Skeletal muscle tissue (tissue), 4 donors: ENCODE results near the gene APBB1IP. TPM values are rescaled to one million over a fixed set of nuclear protein-coding genes. Genes with fewer than 3 reads are reported as not detected.
"Not testable (repeated sequence)": the region's sequence is repeated elsewhere in the genome, so short reads cannot be mapped to it uniquely, and the experiment has no call there.

Experiments
- H3K27ac ChIP-seq: one replicate; pipeline ENCODE4 v1.7.0; 2013; ENCODE audit warnings: mild to moderate bottlenecking, low read depth, low read length, inconsistent platforms
- H3K27me3 ChIP-seq, 3 donors: one replicate each; pipeline ENCODE4 v1.7.0; 2013; ENCODE audit warnings: low read length in 3 of 3; ENCODE audit not compliant: control insufficient read depth in 3 of 3, insufficient read depth in 3 of 3
- H3K36me3 ChIP-seq, 3 donors: one replicate each; pipeline ENCODE4 v1.7.0; 2013; ENCODE audit warnings: low read length in 3 of 3; ENCODE audit not compliant: control insufficient read depth in 3 of 3, insufficient read depth in 3 of 3
- H3K4me1 ChIP-seq, 3 donors: one replicate each; pipeline ENCODE4 v1.7.0; 2013; ENCODE audit warnings: low read length in 3 of 3, mild to moderate bottlenecking in 3 of 3; ENCODE audit not compliant: control insufficient read depth in 3 of 3, insufficient read depth in 3 of 3
- H3K4me3 ChIP-seq, 3 donors: one replicate each; pipeline ENCODE4 v1.7.0; 2013; ENCODE audit warnings: low read length in 3 of 3
- H3K9ac ChIP-seq, 3 donors: one replicate each; pipeline ENCODE4 v1.7.0; 2013; ENCODE audit warnings: low read length in 3 of 3, mild to moderate bottlenecking in 3 of 3, moderate library complexity in 2 of 3, low read depth in 1 of 3
- H3K9me3 ChIP-seq, 3 donors: one replicate each; pipeline ENCODE4 v1.7.0; 2013; ENCODE audit warnings: low read length in 3 of 3; ENCODE audit not compliant: control insufficient read depth in 3 of 3
- total RNA-seq: library from RNA; depleted of rRNA; stranded (reverse); fragments of >200 nt; gene quantifications from one replicate; pipeline ENCODE4 v1.2.3, GENCODE V29; 2014
- donor health status: Osteomylitis.

The APBB1IP gene
- total RNA-seq, 1 donor from 2014 or later = 4.2 TPM

GRCh38 chr10:26502986-26503385 lies 64.8 kb downstream of the APBB1IP start:
- no peaks in the 10 kb centered on the region for H3K4me1 ChIP-seq
- no peak overlapping the region for H3K4me3 ChIP-seq
- H3K27ac ChIP-seq = no peak overlapping the region
- no peak overlapping the region for H3K9ac ChIP-seq
- no peaks in the 10 kb centered on the region for H3K36me3 ChIP-seq
- no peaks in the 10 kb centered on the region for H3K27me3 ChIP-seq
- H3K9me3 ChIP-seq = peaks cover 0 to 2% (median 0%) of the 10 kb centered on the region in 3 donors

DNA sequence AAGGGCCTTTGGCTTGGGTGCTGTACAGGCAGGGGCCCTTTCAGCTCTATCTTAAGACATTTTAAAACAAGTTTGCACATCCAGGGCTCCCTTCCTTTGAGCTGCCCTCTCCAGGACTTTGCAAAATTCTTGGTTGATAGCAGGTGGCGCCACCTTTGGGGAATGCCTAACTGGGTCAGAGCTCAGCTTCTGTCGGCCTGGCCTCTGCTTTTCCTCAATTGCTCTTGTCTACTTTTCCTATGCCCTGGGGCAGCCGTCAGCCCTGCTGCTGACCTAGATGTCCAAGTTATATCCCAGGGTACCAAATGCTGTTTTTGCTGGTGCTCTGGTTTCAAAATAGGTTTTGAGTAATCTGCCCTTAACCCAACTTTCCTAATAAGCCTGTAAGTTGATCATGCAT lies 65.8 kb downstream of the APBB1IP start:
- no peak overlapping the region for H3K27ac ChIP-seq
- no peak overlapping the region for H3K4me3 ChIP-seq
- no peaks in the 10 kb centered on the region for H3K4me1 ChIP-seq
- peaks cover 0 to 2% (median 0%) of the 10 kb centered on the region in 3 donors for H3K9me3 ChIP-seq
- H3K36me3 ChIP-seq = no peaks in the 10 kb centered on the region
- H3K9ac ChIP-seq = no peak overlapping the region
- no peaks in the 10 kb centered on the region for H3K27me3 ChIP-seq

DNA sequence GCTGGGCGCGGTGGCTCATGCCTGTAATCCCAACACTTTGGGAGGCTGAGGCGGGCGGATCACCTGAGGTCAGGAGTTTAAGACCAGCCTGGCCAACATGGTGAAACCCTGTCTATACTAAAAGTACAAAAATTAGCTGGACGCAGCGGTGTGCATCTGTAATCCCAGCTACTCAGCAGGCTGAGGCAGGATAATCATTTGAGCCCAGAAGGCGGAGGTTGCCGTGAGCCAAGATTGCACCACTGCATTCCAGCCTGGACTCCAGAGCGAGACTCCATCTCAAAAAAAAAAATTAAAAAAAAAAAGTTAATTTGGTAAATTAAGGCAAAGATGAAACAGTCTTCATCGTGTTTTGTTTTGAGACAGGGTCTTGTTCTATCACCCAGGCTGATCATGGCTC lies 66.3 kb downstream of the APBB1IP start:
- not testable (repeated sequence) for H3K36me3 ChIP-seq, H3K9ac ChIP-seq

GRCh38 chr10:26505491-26505890 lies 67.3 kb downstream of the APBB1IP start:
- Histone ChIP-seq H3K4me1 (no peaks in the 10 kb centered on the region), H3K27me3 (no peaks in the 10 kb centered on the region), H3K36me3 (no peaks in the 10 kb centered on the region), H3K27ac (no peak overlapping the region), H3K9ac (no peak overlapping the region), H3K4me3 (no peak overlapping the region), H3K9me3 (peaks cover 0 to 2% (median 0%) of the 10 kb centered on the region in 3 donors)

More for the DNA sequence above, 66.3 kb downstream of the APBB1IP start:
- not testable (repeated sequence) for H3K27ac ChIP-seq, H3K27me3 ChIP-seq, H3K4me3 ChIP-seq, H3K9me3 ChIP-seq, H3K4me1 ChIP-seq

DNA sequence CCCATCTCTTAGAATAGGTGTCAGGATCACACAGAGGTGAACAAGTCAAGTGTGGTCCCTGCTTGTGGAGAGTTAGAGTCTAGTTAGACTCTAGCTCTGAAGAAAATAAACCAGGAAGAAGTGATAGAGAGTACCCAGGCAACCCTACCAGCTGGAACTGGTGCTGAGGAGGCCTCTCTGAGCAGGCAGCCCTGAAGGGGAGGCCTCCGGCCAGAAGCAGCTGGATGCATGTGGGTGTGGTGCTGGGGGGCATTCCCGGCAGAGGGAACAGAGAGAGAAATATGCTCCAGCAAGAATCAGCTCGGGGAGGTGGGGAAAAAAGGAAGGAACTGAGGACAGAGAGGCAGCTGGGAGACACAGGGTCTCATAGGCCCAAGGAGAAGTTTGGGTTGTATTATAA lies 68.6 kb downstream of the APBB1IP start:
- no peaks in the 10 kb centered on the region for H3K9me3 ChIP-seq
- H3K9ac ChIP-seq = no peak overlapping the region
- H3K4me1 ChIP-seq = no peaks in the 10 kb centered on the region
- H3K36me3 ChIP-seq = no peaks in the 10 kb centered on the region
- no peak overlapping the region for H3K27ac ChIP-seq
- H3K4me3 ChIP-seq = no peak overlapping the region
- H3K27me3 ChIP-seq = no peaks in the 10 kb centered on the region

DNA sequence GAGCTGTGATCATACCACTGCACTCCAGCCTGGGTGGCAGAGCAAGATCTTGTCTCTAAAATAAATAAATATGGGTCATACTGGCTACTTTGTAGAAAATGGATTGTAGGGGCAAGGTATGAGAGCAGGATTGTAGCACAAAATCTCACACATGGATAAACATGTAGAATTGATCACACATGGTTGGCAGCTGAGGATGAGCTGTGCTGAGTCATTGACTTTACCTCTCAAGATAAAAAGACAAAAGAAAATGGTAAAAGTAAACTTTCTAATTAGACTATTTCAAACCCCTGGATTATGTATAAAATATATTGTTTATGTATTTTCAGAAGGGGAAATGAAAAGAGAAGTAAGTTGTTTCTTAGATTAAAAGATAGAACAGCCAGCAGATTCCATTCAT lies 69.3 kb downstream of the APBB1IP start:
- Histone ChIP-seq H3K36me3 (no peaks in the 10 kb centered on the region), H3K4me1 (no peaks in the 10 kb centered on the region)

DNA sequence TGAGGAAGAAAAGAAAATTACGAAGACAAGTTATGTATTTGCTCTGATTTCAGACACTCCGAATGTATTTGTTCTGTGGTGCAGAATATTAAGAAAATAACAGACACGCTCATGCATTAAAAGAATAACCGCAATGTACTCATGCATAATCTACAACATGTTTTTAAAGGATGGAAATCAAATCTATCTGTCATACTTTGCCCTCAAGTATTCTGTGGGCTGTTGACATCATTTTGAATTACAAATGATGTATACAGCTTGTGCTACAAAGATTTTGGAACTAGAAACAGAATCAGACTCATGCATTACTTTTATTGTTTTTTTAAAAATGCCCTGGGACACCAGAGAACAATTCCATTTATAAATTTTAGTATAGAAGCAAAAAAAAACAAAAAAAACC lies 69.9 kb downstream of the APBB1IP start:
- no peak overlapping the region for H3K27ac ChIP-seq
- no peaks in the 10 kb centered on the region for H3K36me3 ChIP-seq
- H3K9ac ChIP-seq = no peak overlapping the region
- H3K9me3 ChIP-seq = peaks cover 0 to 8% (median 3%) of the 10 kb centered on the region in 3 donors
- H3K4me1 ChIP-seq = no peaks in the 10 kb centered on the region
- no peaks in the 10 kb centered on the region for H3K27me3 ChIP-seq
- no peak overlapping the region for H3K4me3 ChIP-seq

More for the DNA sequence above, 69.3 kb downstream of the APBB1IP start:
- H3K27me3 ChIP-seq = no peaks in the 10 kb centered on the region
- H3K27ac ChIP-seq = no peak overlapping the region
- H3K9ac ChIP-seq = no peak overlapping the region
- H3K9me3 ChIP-seq = peaks cover 0 to 5% (median 0%) of the 10 kb centered on the region in 3 donors
- no peak overlapping the region for H3K4me3 ChIP-seq

- H3K4me3 ChIP-seq = no peak overlapping the region
- H3K9ac ChIP-seq = no peak overlapping the region
- H3K36me3 ChIP-seq = no peaks in the 10 kb centered on the region
- H3K27me3 ChIP-seq = no peaks in the 10 kb centered on the region
- no peaks in the 10 kb centered on the region for H3K4me1 ChIP-seq
- H3K9me3 ChIP-seq = peaks cover 0 to 8% (median 5%) of the 10 kb centered on the region in 3 donors
- H3K27ac ChIP-seq = no peak overlapping the region
These were observed 71.2 kb downstream of the APBB1IP start for GRCh38 chr10:26509307-26509706.

DNA sequence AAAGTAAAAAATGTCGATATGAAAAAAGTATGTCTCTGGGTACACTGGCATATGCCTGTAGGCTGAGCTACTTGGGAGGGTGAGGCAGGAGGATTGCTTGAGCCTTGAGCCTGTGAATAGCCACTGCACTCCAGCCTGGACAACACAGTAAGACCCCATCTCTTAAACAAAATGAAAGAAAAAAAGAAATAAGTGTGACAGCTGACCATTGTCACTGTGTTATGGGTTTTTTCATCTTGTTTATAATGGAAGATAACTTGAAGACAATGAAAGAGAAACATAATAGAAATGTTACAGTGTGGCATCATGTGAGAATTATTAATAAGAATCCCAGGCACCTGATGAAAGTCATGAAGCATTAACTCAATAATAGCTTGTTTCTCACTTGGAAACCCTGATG lies 75.0 kb downstream of the APBB1IP start:
- peaks cover 0 to 2% (median 0%) of the 10 kb centered on the region in 3 donors for H3K36me3 ChIP-seq

GRCh38 chr10:26516540-26517101 lies 78.5 kb downstream of the APBB1IP start:
- H3K27ac ChIP-seq = no peak overlapping the region
- no peaks in the 10 kb centered on the region for H3K27me3 ChIP-seq
- no peak overlapping the region for H3K9ac ChIP-seq
- H3K36me3 ChIP-seq = peaks cover 0 to 2% (median 0%) of the 10 kb centered on the region in 3 donors
- H3K4me1 ChIP-seq = no peaks in the 10 kb centered on the region
- H3K9me3 ChIP-seq = peaks cover 0 to 8% (median 5%) of the 10 kb centered on the region in 3 donors
- no peak overlapping the region for H3K4me3 ChIP-seq

More for the DNA sequence above, 75.0 kb downstream of the APBB1IP start:
- H3K4me3 ChIP-seq = no peak overlapping the region
- no peak overlapping the region for H3K27ac ChIP-seq
- H3K4me1 ChIP-seq = no peaks in the 10 kb centered on the region
- H3K9me3 ChIP-seq = peaks cover 0 to 8% (median 5%) of the 10 kb centered on the region in 3 donors
- no peak overlapping the region for H3K9ac ChIP-seq
- no peaks in the 10 kb centered on the region for H3K27me3 ChIP-seq
